AG10803 (cell line): ENCODE data around the gene TEX26.

Experiments
- DNase-seq: peaks from one replicate; pipeline ENCODE4 v3.0.0; 2010; ENCODE audit warnings: low read depth
- H3K4me3 ChIP-seq: 2 replicates; pipeline ENCODE4 v1.5.1; 2011; ENCODE audit warnings: mild to moderate bottlenecking, low read length, control low read depth
- TF ChIP-seq, protein P1 (sequence below): conservative IDR thresholded peaks from 2 replicates; pipeline ENCODE4 v1.5.1; 2011; ENCODE audit warnings: mild to moderate bottlenecking, low read length, control low read depth, inconsistent platforms

The TEX26 gene

GRCh38 chr13:30927595-30927994 is 4.9 kb upstream of the TEX26 start:
- TF ChIP-seq, protein P1, sequence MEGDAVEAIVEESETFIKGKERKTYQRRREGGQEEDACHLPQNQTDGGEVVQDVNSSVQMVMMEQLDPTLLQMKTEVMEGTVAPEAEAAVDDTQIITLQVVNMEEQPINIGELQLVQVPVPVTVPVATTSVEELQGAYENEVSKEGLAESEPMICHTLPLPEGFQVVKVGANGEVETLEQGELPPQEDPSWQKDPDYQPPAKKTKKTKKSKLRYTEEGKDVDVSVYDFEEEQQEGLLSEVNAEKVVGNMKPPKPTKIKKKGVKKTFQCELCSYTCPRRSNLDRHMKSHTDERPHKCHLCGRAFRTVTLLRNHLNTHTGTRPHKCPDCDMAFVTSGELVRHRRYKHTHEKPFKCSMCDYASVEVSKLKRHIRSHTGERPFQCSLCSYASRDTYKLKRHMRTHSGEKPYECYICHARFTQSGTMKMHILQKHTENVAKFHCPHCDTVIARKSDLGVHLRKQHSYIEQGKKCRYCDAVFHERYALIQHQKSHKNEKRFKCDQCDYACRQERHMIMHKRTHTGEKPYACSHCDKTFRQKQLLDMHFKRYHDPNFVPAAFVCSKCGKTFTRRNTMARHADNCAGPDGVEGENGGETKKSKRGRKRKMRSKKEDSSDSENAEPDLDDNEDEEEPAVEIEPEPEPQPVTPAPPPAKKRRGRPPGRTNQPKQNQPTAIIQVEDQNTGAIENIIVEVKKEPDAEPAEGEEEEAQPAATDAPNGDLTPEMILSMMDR: no peak
- no peak for DNase-seq

GRCh38 chr13:30928978-30929377 is 3.5 kb upstream of the TEX26 start:
- no peak for DNase-seq
- TF ChIP-seq, protein P1: no peak
- H3K4me3 ChIP-seq: no peak overlapping the region

More at GRCh38 chr13:30927595-30927994, 4.9 kb upstream of the TEX26 start:
- H3K4me3 ChIP-seq: no peak overlapping the region

GRCh38 chr13:30933354-30933670 is 856 bp downstream of the TEX26 start:
- TF ChIP-seq, protein P1: no peak
- no peak overlapping the region for H3K4me3 ChIP-seq
- no peak for DNase-seq

GRCh38 chr13:30934381-30934780 is 1.9 kb downstream of the TEX26 start:
- no peak for DNase-seq
- TF ChIP-seq, protein P1: peak; percentile 11; the same call in 1 of the 2 replicates
- no peak overlapping the region for H3K4me3 ChIP-seq

GRCh38 chr13:30934803-30935202 is 2.3 kb downstream of the TEX26 start:
- H3K4me3 ChIP-seq: no peak overlapping the region
- TF ChIP-seq, protein P1: no peak
- DNase-seq: no peak

DNA sequence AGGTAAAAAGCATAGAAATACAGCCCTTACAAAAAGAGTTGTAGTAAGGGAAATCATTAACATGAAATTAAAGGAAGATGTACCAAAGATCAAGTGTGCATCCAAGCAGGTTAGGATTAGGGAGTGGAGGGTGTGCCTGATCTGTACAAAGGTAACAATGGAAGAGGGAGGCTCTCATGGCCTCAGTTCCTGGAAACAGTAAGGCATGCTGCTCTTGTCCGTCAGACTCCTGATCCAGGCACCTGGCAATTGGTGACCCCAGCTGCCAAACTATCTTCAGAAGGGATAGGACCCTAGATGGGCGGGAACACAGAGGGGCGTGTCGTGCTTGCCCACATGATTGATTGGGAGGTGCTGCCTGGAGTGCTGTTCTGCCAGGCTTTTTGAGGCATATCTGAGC is 4.5 kb downstream of the TEX26 start:
- TF ChIP-seq, protein P1: no peak
- H3K4me3 ChIP-seq: no peak overlapping the region
- DNase-seq: no peak

GRCh38 chr13:30943881-30944280 is 11.4 kb downstream of the TEX26 start:
- TF ChIP-seq, protein P1: no peak
- peak; percentile 51 for DNase-seq
- H3K4me3 ChIP-seq: no peak overlapping the region
